Fibroblast of peridontal ligament (primary cell): ENCODE measurements around the gene ZWILCH.

Source experiments
- DNase-seq: peaks from one replicate; pipeline ENCODE4 v3.0.0-alpha.2; 2010; ENCODE audit errors: extremely low read depth

The ZWILCH gene

DNA sequence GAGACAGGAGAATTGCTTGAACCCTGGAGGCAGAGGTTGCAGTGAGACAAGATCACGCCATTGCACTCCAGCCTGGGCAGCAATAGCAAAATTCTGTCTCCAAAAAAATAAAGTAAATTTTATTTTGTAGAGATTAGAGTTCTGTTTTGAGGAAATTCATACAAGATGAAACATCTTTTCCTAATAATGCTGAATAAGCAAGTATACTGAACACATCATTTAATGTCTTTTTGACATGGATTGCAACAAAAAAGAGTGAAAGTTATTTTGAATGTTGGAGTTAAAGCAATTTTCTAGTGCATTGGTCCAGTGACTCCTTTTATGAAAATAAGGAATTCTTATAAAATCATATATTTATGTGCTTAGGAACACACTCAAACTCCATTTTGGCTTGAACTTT, 40.1 kb downstream of the ZWILCH start:
- DNase-seq = no peak

DNA sequence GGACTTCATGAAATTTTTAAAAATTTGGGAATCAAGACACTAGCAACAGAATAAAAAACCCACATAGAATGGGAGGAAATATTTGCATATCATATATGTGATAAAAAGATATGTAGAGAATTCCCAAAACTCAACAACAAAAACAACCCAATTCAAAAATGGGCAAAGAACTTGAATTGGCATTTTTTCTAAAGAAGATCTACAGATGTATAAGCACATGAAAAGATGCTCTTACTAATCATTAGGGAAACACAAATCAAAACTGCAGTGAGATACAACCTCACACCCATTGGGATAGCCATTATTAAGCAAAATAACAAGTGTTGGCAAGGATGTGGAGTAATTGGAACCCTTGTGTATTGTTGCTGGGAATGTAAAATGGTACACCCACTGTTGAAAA, 50.6 kb downstream of the ZWILCH start:
- no peak for DNase-seq

DNA sequence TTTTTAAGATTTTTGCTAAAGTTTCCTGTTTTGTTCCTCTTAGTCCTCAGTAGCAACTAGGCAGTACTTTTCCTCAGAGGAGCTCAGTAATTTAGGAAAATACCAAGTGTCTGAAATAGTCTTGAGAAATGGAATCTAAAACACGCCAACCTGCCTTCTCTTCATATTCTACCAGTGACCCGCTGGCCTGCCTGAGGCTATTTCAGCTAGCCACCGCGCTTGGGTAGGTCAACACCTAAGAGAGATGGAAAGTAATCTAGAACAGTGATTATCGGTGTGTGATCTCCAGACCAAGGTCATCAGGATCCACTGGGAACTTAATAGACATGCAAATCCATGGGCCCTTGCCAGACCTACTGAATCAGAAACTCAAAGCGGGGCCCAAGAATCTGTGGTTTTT, 53.1 kb downstream of the ZWILCH start:
- no peak for DNase-seq

DNA sequence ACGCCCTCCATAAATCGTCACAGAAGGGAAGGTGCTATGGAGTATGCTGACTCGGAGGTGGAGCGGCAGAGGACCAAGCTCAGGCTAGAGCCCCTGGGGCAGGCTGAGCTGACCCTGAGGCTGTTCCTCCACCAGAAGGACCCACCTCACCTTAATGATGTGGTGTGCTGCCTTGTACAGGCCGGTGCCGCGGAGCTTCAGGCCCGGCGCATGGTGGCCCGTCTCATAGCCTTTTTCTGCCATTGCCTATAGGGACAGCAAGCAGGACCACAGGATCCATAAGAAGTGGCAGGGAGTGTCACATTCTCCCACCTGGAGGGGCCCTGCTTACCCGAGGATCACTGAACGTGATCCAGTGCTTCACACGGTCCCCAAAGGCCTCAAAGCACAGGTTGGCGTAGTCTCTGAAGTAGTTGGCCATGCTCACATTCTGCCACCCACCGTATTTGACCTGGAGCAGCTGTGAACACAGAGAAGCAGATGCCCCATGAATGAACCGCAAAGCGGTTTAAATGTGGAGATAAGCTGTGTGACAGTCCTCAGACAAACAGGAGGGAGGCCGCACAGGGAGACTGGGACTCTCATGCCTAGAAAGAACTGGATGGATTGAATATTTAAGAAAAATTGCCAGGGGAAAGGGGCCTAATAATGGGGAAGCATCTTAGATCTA, 55.9 kb downstream of the ZWILCH start:
- DNase-seq = no peak

DNA sequence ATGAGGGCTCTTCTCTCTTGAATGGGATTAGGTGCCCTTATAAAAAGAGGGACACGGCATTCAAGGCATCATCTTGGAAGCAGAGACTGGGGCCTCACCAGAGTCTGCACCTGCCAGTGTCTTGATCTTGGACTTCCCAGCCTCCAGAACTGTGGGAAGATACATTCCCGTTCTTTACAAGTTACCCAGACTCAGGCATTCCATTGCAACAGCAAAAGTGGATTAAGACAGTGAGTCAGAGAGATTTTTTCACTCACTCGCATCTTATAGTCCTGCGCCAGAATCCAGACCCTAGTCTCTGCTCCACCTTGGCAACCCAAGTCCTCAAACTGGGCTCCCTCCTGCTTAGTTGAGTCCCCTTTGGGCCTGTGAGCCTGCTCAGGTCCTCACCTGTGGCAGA, 58.0 kb downstream of the ZWILCH start:
- DNase-seq = no peak

DNA sequence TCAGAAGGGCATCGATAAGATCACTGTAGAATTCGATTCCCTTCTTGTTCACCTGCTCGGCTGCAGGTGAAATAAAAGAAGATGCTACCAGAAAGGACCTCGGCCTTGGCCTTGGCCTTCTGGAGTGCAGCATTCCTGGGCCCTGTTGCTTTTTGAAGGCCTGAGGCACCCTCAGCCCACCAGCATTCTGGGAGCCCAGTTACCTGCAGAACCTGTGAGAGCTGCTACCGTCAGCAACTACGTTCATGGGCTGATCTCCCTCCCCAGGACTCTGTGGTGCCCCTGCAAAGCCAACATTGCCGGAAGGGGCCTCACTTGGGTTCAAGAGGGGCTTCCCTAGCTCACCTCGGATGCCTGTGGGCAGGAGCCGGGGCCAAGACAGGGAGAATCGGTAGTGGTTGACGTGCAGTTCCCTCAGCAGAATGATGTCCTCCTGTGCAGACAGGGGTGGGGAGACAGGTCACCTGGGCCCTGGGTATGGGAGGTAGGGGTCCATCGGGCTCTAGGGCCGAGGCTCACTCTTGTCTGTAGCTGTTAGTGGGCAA, 58.5 kb downstream of the ZWILCH start:
- DNase-seq = no peak

DNA sequence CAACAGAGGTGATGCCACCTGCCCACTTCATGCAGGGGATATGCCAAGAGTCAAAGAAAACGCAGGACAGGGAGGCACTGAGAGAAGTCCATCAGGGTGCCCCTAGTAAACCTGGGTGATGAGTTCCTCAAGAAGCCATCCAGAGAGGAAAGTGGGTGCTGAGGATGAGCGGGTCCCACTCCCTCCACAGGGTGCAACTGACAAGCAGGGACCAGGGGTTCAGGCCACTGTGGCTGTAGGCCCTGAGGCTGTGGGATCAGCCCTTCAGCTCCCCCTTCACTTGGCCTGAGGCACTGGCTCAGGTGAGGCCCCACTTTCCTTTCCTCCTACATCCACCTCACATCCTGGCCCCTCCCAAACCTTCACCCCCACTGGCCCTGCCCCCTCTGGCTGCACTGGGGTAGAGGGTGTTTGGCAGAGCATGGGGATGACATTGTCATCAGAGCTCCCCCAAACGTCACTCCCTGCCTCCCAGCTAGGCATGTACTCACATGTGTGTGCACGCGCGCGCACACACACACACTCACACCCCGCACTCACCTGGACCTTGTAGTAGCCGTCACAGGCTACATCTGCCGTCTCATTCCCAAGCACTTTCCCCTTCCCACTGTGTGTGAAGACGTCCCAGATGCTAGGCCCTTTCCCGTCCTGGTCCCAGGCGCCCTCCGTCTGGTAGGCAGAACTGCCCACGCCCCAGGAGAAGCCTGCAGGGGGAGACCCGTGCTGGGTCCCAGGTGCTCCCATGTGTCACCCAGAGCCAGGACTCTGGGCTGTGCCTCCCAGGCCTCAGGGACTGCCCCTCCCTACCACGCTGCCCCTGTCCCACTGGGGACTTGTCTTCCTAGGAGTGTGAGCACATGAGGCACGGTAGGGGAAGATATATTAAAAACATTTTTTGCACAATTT, 59.3 kb downstream of the ZWILCH start:
- no peak for DNase-seq

DNA sequence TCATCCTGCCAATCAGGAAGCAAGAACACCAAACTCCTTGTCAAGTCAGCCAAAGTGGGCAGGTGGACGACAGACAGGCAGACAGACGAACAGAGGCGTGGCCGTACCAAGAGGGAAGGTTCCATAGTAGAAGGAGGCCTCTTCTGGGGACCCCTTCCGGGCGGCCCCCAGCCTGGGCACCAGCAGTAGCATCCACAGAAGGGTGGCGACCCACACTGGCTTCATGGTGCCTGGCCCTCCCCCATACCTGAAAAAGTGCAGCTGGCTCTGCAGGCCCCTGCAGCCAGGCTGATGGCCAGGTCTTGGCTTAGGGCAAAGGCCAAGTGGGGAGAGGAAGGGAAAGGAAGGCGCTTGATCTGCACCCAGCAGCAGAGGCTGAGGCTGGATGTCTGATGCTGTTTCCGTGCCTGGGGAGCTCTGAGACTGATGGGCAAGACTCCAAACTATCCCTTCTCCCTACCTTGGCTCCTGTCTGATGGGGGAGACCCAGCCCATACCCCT, 60.1 kb downstream of the ZWILCH start:
- DNase-seq = no peak

DNA sequence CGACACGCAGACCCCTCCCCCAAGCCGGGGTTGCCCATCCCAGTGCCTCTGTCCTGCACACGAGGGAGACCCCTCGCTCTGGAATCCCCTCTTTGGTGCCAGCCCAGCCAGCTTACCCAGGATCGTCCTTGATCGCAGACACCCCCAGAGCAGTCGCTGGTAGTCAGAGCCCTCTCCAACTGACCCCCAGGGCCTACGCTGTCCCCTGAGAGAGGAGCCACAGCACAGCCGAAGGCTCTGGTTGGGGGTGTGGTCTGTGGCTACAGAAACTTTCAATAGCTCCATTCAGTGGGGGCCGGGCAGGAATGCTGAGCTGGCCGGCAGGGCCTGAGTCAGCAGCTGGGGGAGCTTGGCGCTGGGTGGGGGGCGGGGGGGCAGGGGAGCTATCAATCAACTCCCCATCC, 60.6 kb downstream of the ZWILCH start, which contains the start of gene LCTL:
LCTL (minus strand) TSS at position 258 of the 404 bp plus-strand sequence. CDS start 633 bp downstream, outside the sequence.
- peak; percentile 61 for DNase-seq

DNA sequence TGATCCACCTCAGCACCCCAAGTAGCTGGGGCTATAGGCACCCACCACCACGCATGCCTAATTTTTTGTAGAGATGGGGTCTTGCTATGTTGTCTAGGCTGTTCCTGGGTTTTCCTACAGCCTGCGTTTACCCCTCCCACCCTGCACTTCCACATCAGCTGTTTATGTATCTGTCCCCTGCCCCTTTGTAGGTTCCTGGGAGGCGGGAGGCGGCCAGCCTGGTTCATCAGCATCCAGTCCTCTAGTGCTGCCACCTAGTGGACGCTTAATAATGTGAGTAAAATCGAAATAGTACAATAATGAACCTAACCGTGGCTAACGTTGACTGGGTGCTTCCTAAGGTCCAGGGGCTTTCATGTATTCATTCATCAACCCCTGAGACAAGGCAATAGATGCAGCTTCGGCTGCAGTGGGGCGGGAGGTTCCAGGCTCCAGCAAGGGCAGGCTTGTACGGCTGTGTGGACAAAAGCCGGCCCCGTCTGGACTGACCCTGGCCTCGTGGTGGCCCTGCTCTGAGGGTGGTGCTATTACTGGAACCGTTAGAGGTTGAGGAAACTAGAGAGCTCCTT, 61.9 kb downstream of the ZWILCH start:
- peak; percentile 83 for DNase-seq

DNA sequence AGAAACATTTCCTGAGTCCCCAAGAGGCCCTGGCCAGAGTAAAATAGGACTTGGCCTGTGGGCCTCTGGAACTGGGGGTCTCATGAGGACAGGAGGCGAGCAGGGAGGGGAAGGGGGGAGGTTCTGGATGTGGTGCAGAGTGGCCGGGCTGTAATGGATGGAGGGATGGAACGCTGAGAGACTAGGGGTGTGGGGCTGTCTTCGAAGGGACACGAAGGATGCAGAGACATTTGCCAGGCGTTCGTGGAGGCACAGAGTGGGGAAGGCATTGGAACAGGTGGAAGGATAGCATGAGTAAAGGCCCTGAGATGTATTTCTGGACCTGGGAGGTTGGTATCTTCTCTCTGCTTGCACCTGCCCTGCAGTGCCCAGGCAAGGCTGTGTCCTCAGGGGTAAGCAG, 62.8 kb downstream of the ZWILCH start:
- DNase-seq = no peak

DNA sequence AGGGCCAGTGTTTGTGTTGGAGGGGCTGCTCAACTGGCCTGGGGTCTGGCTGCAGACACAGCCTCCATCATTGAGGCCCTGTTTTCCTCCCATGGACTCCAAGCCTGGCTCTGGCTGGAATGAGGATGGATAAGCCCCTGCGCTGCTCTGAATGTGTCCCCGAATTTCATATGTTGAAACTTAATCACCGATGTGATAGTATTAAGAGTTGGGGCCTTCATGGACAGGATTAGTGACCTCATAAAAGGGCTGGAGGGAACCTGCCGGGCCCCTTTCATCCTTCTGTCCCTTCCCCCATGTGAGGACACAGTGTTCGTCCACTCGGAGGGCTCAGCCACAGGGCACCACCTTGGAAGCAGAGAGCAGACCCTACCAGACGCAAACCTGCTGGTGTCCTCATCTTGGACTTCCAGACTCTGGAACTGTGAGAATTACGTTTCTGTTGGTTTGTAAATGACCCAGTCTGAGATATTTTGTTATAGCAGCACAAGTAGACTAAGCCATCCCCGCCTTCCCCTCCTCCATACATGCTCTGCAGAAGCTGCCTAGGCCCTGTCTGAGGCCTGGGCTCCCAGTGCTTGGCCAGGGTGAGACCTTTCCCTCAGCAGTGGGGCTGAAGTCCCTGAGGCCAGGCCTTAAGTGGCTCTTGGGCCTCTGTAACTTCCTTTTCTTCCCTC, 64.5 kb downstream of the ZWILCH start:
- DNase-seq = no peak

DNA sequence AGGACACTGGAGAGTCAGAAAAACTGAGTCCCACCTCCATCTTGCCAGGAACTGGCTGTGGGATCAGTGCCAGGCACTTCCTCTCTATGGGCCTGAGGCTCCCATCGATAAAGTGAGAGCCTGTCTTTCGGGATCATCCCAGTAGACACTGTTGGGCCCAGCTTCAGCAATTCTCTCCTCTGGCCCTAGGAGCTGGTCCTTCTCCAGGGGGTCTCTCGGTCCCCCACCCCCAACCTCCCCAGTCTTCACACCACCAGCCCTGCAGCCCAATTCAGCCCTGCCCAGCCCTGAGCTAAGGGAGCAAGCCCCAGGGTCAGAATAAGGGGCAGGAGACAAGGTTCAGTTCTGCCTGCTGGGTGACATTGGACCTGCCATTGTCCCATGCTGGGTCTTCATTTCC, 65.2 kb downstream of the ZWILCH start:
- DNase-seq = no peak

DNA sequence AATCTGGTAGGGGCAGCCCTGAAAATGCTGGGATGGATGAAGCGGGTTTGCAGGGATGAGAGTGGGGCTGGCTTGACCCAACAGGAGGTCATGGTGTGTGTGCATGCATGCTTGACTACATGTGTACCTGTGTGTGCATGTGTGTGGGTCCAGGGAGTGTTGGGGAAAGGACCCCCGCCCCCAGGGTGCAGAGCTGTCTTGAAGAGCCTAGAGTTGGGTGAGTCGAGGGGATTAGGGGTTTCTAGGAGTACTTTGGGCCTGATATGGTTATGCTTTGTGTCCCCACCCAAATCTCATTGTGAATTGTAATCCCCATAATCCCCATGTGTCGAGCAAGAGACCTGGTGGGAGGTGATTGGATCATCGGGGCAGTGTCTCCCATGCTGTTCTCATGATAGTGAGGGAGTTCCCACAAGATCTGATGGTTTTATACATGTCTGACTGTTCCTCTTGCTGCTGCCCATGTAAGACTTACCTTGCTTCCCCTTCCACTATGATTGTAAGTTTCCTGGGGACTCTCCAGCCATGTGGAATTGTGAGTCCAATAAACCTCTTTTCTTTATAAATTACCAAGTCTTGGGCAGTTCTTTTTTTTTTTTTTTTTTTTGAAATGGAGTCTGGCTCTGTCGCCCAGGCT, 65.8 kb downstream of the ZWILCH start:
- DNase-seq = no peak

DNA sequence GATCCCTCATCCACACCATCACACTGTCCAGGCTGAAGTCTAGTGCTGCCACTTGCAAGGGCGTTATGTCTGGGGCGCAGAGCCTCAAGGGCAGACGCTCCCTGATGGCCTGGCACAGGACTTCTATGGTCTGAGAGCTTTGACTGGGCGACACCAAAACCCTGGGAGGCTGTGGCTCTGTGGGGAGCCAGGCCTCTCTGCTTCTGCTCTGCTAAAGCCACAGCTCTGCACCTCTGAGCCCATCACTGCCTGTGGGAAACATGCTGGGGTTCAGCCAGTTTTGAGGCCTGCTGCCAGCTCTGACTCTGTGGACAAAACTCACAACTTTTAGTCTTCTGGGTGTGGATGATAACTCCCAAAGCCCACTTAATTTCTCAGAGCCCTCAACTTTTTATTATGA, 67.0 kb downstream of the ZWILCH start:
- no peak for DNase-seq

DNA sequence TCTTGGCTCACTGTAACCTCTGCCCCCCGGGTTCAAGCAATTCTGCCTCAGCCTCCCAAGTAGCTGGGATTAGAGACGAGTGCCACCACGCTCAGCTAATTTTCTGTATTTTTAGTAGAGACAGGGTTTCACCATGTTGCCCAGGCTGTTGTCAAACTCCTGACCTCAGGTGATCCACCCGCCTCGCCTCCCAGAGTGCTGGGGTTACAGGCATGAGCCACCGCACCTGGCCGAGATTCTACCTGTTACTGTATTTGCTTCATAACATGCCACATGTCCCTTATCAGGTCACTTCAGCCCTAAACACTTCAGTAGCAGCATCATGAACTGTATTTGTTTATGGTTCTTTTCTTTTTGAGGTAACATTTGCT, 68.2 kb downstream of the ZWILCH start:
- no peak for DNase-seq

DNA sequence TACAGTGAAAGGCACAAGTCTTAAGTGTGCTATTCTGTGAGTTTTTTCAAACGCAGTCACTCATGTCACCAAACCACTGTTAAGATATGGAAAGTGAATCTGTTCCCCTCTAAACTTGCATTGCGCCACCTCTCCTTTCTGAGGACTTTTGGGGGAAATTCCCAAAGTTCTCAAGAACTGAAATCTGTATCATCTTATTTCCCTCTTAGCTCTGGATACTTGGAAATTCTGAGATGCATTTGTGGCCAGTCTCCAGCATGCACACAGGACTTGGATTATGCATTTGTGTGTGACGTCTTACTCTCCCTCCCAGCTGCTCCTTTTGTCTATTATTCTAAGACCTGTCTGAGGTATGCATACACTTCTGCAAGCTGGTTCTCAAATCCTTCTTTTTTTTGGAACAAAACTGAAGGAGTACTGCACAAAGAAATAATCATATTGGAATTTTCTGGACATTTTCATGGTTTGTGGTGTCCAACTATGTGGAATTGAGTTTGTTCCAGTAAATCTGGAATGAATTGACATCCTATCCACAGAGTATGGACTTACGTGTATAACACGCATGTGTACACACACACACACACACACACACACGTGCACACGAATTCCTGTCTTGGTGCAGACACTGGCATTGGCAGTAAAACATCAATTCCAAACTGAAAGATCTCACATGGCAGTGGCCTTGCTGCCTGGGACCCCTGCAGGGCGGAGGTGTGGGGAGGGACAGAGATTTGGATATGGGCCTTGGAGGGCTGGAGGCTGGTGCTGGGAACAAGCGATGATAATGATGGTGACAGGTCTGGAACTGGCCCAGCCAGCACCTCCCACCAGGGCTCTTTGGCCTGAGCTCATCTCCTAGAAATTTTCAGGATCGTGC, 68.8 kb downstream of the ZWILCH start:
- DNase-seq = peak; percentile 98

DNA sequence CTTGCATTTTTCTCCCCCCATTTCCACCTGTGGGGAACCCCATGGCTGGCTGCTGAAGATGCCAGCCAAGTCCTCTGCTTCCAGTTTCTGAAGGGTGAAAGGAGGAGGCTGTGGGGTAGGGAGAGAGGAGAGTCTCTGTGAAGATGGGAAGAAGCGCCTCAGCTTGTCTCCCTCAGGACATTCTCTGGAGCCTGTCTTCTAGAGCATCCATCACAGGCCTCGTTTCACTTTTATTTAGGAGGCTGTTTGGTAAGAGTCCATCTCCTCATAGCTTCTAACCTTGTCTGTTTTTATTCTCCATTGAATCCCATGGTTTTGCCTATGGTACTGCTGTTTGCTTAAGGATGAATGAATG, 69.4 kb downstream of the ZWILCH start:
- no peak for DNase-seq

DNA sequence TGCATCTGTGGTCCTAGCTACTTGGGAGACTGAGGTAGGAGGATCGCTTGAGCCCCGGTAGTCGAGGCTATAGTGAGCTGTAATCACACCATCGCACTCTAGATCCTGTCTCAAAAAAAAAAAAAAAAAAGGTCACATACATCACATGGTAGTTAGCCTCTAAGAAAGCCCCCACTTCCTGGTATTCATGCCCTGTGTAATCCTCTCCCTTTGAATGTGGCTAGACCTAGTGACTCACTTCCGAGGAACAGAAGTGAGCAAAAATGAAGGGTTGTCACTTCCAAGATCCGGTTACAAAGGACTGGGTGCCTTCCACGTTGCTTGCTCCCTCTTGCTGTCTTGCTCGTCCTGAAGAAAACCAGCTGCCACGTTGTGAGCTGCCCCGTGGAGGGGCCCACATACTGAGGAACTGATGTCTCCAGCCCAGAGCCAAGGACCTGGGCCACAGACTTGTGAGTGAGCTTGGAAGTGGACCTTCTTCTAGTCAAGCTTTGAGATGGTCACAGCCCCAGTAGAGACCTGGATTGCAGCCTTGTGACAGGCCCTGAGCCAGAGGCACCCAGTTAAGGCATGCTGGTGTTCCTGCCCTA, 73.3 kb downstream of the ZWILCH start:
- DNase-seq = peak; percentile 30

DNA sequence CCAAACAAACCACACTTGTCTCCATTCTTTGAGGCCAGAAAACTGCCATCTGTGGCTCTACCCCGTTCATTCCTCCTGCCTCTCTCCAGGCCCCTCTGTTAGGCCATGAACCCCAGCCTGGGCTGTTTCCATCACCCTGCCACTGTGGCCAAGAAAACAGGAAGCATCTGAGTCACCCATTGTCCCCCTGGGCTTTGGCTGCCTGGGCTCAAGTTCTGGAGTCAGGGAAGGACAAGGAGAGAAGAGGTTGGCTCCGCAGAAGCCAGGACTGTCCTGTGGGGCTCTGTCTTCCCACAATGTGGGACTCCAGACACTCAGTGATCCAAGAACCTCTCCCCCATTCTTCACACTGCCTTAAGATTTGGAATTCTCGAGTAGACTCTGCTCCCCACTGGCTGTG, 75.5 kb downstream of the ZWILCH start:
- DNase-seq = peak; percentile 62
